Prostate gland (tissue), 2 donors: ENCODE data around the gene COL25A1. TPM values are rescaled to one million over a fixed set of nuclear protein-coding genes. Genes with fewer than 3 reads are reported as not detected.
A peak's percentile ranks its signal among the peaks of the same experiment; 100 is the strongest.

Experiments used
- DNase-seq: peaks from one replicate; pipeline ENCODE4 v3.0.0-alpha.2; 2019; ENCODE audit warnings: low spot score
- H3K27ac ChIP-seq, 2 donors: fragments of 200-600 bp; sonication (generic); 2 replicates each; pipeline ENCODE4 v1.5.1; 2017 to 2019
- H3K27me3 ChIP-seq: fragments of 200-600 bp; sonication (generic); replicated peaks from 2 replicates; pipeline ENCODE4 v1.5.1; 2019; ENCODE audit not compliant: insufficient read depth
- H3K36me3 ChIP-seq, 2 donors: fragments of 200-600 bp; sonication (generic); 1 replicate in 1 of 2; 2 replicates in 1 of 2; pipeline versions ENCODE4 v1.5.1 to v1.8.1; 2017 to 2019
- H3K4me1 ChIP-seq: fragments of 200-600 bp; sonication (generic); replicated peaks from 2 replicates; pipeline ENCODE4 v1.5.1; 2019
- H3K4me3 ChIP-seq, 2 donors: fragments of 200-600 bp; sonication (generic); 2 replicates each; pipeline ENCODE4 v1.5.1; 2017 to 2019
- H3K9me3 ChIP-seq: fragments of 200-600 bp; sonication (generic); 2 replicates; pipeline ENCODE4 v1.5.1; 2017
- POLR2A ChIP-seq: fragments of 450-650 bp; IDR thresholded peaks from one replicate; pipeline ENCODE4 v1.6.1; 2016; ENCODE audit warnings: antibody characterized with exemption, mild to moderate bottlenecking
- POLR2AphosphoS5 ChIP-seq: sonication (generic); formaldehyde crosslinking; IDR thresholded peaks from one replicate; pipeline ENCODE4 v1.6.1; 2017; ENCODE audit warnings: antibody characterized with exemption
- WGBS: methylation state at CpG from one replicate; pipeline ENCODE4 v1.1.5; 2018; 5-methylcytosine and 5-hydroxymethylcytosine counted together
- intact Hi-C: fragments of 100-400 bp; cut with DNase I; formaldehyde crosslinking; loops from one replicate; pipeline ENCODE4 v1.14.2; 2022
- total RNA-seq, 2 donors: library from RNA; depleted of rRNA; stranded (reverse); fragments of >200 nt; gene quantifications; one replicate each; pipeline ENCODE4 v1.1.0, GENCODE V29; 2016
- TF ChIP-seq, protein P1 (sequence below), 4 experiments: fragments of 200-600 bp in 2 of 4; fragments of 450-650 bp in 2 of 4; sonication (generic) in 2 of 4; IDR thresholded peaks; 1 replicate in 3 of 4; 2 replicates in 1 of 4; pipeline ENCODE4 v1.5.1; 2016 to 2019; ENCODE audit warnings: antibody characterized with exemption in 4 of 4, mild to moderate bottlenecking in 2 of 4, moderate library complexity in 2 of 4

Gene COL25A1
- total RNA-seq, 2 donors from 2014 or later, result 0.73 to 2.8 TPM

DNA sequence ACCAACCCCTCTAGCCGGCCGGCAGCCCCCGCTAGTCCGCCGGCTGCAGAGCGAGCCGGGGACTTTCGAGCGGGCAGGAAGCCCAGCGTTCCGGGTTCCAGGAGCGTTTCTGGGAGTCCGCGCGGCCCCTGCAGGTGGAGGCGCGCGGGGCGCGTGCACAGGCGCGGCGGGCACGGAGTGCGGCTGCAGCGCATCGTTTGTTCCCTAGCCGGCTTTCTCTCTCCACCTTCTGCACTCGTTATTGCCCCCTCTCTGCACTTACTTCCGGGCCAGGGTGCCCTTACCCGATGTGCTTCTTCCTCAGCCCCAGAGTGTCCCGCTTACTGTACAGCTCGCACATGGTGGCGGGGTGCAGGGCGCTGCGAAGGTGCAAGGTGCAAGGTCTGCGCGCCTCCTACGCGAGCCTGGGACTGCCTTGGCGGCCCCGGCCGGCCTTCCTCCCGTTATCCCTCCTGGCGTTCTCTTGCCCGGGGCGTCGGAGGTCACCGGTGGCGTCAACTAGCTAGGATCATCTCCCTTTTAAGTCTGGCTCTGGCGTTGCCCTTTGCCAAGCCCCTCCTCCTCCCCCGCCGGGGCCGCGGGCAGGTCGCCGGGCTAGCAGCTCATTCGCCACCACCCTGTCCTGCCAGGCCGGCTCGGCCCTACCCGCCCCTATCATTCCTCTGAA lies 539.8 kb downstream of the COL25A1 start, which contains the start of gene ETNPPL:
Gene ETNPPL, minus strand, starts transcription at position 495 of the 667 bp plus-strand sequence. Its CDS starts 155 bp downstream, at position 340.
- H3K4me3 ChIP-seq, result peak within 1 kb of the TSS; percentile 34 to 43
- no peaks in the 10 kb centered on the region for H3K4me1 ChIP-seq
- intact Hi-C loops, result no loop called here
- no peaks in the 10 kb centered on the region for H3K27me3 ChIP-seq
- no peaks in the 10 kb centered on the region for H3K9me3 ChIP-seq
- no peak for DNase-seq
- under 1% methylated on average over 49 of the region's 61 CpGs for whole genome bisulfite sequencing
- TF ChIP-seq, protein P1, sequence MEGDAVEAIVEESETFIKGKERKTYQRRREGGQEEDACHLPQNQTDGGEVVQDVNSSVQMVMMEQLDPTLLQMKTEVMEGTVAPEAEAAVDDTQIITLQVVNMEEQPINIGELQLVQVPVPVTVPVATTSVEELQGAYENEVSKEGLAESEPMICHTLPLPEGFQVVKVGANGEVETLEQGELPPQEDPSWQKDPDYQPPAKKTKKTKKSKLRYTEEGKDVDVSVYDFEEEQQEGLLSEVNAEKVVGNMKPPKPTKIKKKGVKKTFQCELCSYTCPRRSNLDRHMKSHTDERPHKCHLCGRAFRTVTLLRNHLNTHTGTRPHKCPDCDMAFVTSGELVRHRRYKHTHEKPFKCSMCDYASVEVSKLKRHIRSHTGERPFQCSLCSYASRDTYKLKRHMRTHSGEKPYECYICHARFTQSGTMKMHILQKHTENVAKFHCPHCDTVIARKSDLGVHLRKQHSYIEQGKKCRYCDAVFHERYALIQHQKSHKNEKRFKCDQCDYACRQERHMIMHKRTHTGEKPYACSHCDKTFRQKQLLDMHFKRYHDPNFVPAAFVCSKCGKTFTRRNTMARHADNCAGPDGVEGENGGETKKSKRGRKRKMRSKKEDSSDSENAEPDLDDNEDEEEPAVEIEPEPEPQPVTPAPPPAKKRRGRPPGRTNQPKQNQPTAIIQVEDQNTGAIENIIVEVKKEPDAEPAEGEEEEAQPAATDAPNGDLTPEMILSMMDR (IDR thresholded peaks at IDR 0.05), result no peak
- TF ChIP-seq POLR2A, result no peak
- no peak for TF ChIP-seq POLR2AphosphoS5
- H3K27ac ChIP-seq, result no peak within 1 kb of the TSS
- H3K36me3 ChIP-seq, result no peaks in the 10 kb centered on the region

Other genes starting within 250 kb of the COL25A1 start
- 10 to 100 TPM; 27.6 to 44.1 TPM for gene SEC24B, start 131.2 kb upstream of the COL25A1 start, total RNA-seq